ENCODE data around the gene C6orf120.
"Not testable (repeated sequence)": the region's sequence is repeated elsewhere in the genome, so short reads cannot be mapped to it uniquely, and the experiment has no call there.

C6orf120 gene

DNA sequence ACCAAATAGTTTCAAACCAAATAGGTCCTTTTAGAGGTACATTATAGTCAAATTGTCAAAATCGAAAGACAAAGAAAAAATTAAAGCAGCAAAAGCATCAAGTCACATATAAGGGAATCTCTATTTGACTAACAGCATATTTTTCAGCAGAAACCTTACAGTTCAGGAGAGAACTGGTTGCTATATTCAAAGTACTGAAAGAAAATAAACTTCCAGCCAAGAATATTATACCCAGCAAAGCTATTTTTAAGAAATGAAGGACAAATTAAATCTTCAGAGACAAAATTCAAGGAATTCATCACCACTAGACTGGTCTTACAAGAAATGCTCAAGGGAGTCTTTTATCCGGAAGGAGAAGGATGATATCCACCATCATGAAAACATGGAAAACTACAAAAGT, 16.1 kb upstream of the C6orf120 start:
- DNase-seq = no peak

GRCh38 chr6:169689287-169689686, 12.6 kb upstream of the C6orf120 start:
- no peak for DNase-seq

- no peak for DNase-seq
Observed at GRCh38 chr6:169691260-169691659, 10.7 kb upstream of the C6orf120 start.

GRCh38 chr6:169692516-169692915, 9.4 kb upstream of the C6orf120 start:
- no peak for DNase-seq

GRCh38 chr6:169695131-169695530, 6.8 kb upstream of the C6orf120 start:
- no peak for DNase-seq

- not testable (repeated sequence) for DNase-seq
Observed at GRCh38 chr6:169697115-169697514, 4.8 kb upstream of the C6orf120 start.

DNA sequence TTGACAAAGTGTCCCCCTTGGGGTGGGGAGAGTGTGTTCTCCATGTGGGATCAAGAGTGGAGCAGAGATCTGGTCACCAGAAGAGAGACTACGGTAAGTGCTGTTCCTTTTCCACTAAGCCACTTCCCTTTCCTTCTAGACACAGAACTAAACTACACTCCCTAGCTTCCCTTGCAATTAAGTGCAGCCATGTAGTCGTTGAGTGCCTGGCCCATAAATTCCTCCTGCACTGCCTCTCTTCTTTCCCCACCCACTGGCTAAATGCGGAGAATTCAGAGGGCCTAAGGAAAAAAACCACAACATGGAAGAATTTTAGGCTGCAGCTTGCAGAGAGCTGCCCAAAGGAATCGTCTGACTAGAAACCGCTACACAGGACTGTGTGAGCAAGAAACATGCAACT, 1.6 kb upstream of the C6orf120 start:
- no peak for DNase-seq

- DNase-seq = peak in 1 of 2 donors; percentile 13
Observed at GRCh38 chr6:169701311-169701953, 494 bp upstream of the C6orf120 start.

GRCh38 chr6:169702840-169703246, 917 bp downstream of the C6orf120 start:
- no peak for DNase-seq

DNA sequence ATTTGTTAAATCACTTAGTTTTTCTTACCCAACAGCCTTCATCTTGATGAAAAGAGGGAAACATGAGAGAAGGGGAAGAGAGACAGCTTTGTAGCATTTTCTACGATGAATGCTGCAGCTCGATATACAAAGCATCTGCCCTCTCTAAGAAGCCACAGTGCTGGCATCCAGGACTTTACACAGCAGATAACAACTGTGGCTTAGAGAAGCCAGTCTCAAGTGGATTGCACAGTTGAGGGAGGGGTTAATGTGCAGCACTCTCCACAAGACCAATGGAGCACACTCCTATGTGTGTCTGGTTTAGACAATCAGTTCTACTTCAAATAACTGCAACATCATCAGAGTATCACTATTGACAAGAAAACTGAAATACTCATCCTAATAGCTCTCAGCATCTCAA, 5.8 kb downstream of the C6orf120 start:
- DNase-seq = no peak

- DNase-seq = no peak
Observed at GRCh38 chr6:169709293-169709692, 7.4 kb downstream of the C6orf120 start.

- no peak for DNase-seq
Observed at GRCh38 chr6:169710009-169710408, 8.1 kb downstream of the C6orf120 start.

- DNase-seq = no peak
Observed at GRCh38 chr6:169714178-169714577, 12.3 kb downstream of the C6orf120 start.

DNA sequence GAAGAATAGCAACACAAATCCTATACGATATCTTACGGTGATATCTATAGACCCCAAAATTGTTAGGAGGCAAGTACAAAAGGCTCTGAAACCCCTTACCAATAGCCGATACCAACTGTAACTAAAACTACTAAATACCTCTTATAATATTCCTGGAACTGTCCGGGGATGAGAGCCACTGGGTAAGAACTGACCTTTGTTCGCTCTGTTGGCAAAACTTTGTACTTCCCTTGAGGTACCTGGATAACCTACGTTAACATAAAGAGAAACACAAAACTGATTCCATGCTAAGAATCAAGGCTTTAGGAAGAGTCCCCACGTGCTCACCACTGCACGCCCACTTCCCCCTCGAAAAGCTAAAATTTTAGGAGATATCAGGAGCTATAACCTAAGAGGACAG, 12.7 kb downstream of the C6orf120 start:
- no peak for DNase-seq

GRCh38 chr6:169719117-169719516, 17.2 kb downstream of the C6orf120 start:
- DNase-seq = no peak

- no peak for DNase-seq
Observed at GRCh38 chr6:169720207-169720855, 18.4 kb downstream of the C6orf120 start.

GRCh38 chr6:169722362-169723199, 20.7 kb downstream of the C6orf120 start:
- DNase-seq = peak; percentile 12 to 24

DNA sequence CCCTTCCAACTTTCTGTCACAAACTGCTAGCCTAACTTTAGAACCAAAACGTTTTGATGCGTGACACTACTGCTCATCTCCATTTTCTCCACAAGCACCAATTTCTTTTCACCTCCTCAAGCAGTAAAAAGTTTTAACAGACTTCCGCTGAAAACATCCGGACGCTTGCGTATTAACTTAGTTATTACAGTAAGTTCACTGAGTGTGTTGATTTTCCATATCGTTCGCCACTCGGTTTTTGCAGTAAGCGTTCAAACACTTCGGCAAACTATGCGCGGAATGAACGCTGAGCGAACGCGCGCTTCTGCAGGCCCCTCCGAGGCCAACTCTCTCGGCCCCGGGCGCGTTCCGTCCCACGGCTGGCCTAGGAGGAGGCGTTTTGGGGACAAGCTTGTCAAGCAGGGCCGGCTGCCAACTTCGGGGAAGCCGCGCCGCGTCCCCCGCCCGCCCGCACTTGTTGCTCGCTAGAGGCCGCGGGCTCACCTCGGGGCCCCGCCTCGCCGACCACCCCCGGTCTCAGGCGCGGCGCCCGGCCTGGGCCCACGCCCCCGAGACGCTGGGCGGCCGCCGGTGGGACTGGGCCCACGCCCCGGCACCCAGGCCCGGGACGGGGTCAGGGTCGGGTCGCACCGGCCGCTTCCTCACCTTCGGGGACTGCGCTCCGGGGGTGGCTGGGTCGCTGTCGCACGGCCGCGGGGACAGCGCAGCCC, 21.4 kb downstream of the C6orf120 start:
- DNase-seq = peak; percentile 44 to 55

DNA sequence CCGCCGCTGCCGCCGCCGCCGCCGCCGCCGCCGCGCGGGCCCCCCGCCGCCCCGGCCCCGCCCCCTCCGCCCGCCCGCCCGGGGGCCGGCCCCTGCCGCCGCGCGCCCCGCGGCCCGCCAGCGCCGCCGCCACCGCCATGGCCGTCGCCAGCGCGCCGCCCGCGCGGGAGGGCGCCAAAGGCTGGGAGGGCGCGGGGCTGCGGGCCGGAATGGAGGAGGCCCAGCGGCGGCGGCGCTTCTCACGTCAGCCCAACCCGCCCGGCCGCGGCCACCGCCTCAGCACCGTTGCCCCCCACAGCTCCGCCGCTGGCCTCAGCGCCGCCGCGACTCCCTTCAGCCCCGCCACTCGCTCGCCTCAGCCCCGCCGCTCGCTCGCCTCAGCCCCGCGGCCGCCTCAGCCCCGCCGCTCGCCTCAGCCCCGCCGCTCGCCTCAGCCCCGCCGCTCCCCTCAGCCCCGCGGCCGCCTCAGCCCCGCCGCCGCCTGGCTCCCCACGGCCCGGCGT, 22.1 kb downstream of the C6orf120 start:
- DNase-seq = peak; percentile 8 to 23

- peak; percentile 52 to 53 for DNase-seq
Observed at GRCh38 chr6:169724494-169725124, 22.7 kb downstream of the C6orf120 start, which contains the start of gene PHF10. PHF10 (minus strand) TSS chr6:169724500; CDS start chr6:169723931, 569 bp downstream.

- DNase-seq = peak; percentile 13 to 15
Observed at GRCh38 chr6:169725125-169726048, 23.5 kb downstream of the C6orf120 start.
